ENCODE data around the gene PCNT.

Gene PCNT

DNA sequence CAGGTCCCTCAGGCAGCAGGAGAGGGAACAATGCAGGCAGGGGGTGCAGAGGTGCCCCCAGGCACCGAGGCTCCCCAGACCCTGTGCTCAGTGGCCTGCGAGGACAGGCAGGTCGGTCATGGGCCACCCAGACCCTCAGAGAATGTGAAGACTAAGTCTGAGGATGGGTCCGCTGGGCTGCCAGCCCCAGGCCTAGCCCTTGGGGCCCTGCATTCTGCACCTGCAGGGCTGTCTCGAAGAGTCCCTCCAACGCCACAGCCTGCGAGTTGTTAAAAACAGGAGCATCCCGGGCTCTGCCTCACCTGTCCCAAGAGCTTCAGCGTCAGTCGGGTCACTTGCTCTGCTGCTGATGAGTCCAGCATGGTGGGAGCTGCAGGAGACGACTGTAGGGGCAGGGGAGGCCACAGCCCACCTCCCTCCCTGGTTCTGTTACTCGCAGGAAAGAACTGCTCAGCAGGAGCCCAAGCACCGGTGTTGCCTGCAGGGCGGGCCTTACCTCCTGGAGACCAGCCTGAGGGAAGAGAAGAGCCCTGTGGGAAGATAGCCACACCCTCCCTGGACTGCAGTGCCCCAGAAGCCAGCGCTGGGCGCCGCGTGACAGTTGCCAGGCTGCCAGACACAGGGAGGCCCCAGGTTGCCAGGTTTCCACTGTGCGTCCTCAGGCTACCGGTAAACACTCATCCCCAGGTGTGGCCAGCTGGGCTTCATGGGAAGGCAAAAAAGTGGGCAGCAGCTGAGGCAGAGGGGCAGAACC lies 6.1 kb upstream of the PCNT start:
- Mint-ChIP-seq H3K4me1 (peaks cover 20% of the 10 kb centered on the region), H3K27ac (no peak overlapping the region), H3K4me3 (no peak overlapping the region), H3K27me3 (ENCODE audit: low read depth) (no peaks in the 10 kb centered on the region), H3K36me3 (ENCODE audit: low read depth) (peaks cover 11% of the 10 kb centered on the region), H3K9me3 (no peaks in the 10 kb centered on the region)
- TF ChIP-seq, protein P1, sequence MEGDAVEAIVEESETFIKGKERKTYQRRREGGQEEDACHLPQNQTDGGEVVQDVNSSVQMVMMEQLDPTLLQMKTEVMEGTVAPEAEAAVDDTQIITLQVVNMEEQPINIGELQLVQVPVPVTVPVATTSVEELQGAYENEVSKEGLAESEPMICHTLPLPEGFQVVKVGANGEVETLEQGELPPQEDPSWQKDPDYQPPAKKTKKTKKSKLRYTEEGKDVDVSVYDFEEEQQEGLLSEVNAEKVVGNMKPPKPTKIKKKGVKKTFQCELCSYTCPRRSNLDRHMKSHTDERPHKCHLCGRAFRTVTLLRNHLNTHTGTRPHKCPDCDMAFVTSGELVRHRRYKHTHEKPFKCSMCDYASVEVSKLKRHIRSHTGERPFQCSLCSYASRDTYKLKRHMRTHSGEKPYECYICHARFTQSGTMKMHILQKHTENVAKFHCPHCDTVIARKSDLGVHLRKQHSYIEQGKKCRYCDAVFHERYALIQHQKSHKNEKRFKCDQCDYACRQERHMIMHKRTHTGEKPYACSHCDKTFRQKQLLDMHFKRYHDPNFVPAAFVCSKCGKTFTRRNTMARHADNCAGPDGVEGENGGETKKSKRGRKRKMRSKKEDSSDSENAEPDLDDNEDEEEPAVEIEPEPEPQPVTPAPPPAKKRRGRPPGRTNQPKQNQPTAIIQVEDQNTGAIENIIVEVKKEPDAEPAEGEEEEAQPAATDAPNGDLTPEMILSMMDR (IDR thresholded peaks at IDR 0.05; ENCODE audit: unreplicated experiment in 3 of 3) = no peak

DNA sequence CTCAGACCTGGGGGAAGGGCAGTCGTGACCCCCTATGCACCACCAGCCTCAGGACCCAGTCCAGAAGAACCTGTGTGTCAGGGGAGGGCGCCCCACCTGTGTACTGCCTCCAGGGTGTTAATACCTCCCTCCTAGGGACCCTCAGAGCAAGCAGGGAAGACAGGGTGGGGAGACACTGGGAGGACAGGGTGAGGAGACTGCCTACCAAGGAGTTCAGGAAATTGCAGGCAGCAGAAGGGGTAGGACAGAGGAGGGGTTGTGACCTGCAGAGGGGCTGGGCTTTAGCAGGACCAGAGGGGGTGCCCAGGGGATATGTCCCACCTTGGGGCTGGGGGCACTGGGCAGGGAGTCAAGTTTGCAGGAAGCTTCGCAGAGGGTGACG lies 5.5 kb upstream of the PCNT start:
- H3K27ac Mint-ChIP-seq = no peak overlapping the region
- no peak overlapping the region for H3K4me3 Mint-ChIP-seq
- no peaks in the 10 kb centered on the region for H3K27me3 Mint-ChIP-seq (ENCODE audit: low read depth)
- no peaks in the 10 kb centered on the region for H3K9me3 Mint-ChIP-seq
- H3K36me3 Mint-ChIP-seq (ENCODE audit: low read depth) = peaks cover 9% of the 10 kb centered on the region
- peaks cover 20% of the 10 kb centered on the region for H3K4me1 Mint-ChIP-seq
- TF ChIP-seq, protein P1 (IDR thresholded peaks at IDR 0.05; ENCODE audit: unreplicated experiment in 3 of 3) = no peak

DNA sequence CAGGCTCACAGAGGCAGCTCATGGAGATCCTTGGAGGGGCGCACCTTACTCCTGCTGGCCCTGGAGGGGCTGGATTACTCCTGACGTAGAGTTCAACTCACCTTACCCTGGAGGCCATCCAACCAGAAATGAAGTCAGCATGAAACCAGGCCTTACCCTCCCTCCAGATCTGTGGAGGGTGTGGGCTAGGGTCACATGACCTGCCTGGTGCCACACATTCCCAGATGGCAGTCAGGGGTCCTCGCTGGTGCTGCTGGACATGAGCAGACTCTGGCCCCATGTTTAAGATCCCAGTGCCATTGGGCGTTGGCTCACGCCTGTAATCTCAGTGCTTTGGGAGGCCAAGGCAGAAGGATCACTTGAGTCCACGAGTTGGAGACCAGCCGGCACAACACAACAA lies 4.8 kb upstream of the PCNT start:
- Mint-ChIP-seq H3K9me3 (no peaks in the 10 kb centered on the region), H3K4me3 (no peak overlapping the region), H3K36me3 (ENCODE audit: low read depth) (peaks cover 4% of the 10 kb centered on the region), H3K27me3 (ENCODE audit: low read depth) (no peaks in the 10 kb centered on the region), H3K27ac (no peak overlapping the region), H3K4me1 (peaks cover 20% of the 10 kb centered on the region)
- TF ChIP-seq, protein P1 (IDR thresholded peaks at IDR 0.05; ENCODE audit: unreplicated experiment in 3 of 3) = no peak

DNA sequence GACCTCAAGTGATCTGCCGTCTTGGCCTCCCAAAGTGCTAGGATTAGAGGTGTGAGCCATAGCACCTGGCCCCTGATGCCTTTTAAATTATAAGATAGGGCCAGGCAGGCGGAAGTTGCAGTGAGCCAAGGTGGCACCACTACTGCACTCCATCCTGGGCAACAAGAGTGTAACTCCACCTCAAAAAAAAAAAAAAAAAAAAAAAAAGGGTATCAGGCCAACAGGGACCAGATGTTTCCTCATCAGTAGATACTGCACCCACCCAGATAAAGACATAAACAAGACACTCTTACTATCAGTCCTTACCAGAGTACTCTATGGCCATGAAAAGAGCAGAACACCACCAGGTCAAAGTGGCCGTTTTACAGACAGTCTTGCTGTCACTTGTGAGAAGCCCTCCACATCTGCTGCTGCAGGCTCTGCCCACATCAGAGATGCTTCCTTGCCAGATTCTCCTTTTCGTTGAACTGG lies 3.6 kb upstream of the PCNT start:
- Mint-ChIP-seq H3K4me3 (peak overlapping the region; percentile 44 to 69 (median 46)), H3K9me3 (no peaks in the 10 kb centered on the region), H3K27me3 (ENCODE audit: low read depth) (no peaks in the 10 kb centered on the region), H3K27ac (no peak overlapping the region), H3K36me3 (ENCODE audit: low read depth) (peaks cover 4% of the 10 kb centered on the region), H3K4me1 (peaks cover 22% of the 10 kb centered on the region)
- TF ChIP-seq, protein P1 (IDR thresholded peaks at IDR 0.05; ENCODE audit: unreplicated experiment in 3 of 3) = no peak

DNA sequence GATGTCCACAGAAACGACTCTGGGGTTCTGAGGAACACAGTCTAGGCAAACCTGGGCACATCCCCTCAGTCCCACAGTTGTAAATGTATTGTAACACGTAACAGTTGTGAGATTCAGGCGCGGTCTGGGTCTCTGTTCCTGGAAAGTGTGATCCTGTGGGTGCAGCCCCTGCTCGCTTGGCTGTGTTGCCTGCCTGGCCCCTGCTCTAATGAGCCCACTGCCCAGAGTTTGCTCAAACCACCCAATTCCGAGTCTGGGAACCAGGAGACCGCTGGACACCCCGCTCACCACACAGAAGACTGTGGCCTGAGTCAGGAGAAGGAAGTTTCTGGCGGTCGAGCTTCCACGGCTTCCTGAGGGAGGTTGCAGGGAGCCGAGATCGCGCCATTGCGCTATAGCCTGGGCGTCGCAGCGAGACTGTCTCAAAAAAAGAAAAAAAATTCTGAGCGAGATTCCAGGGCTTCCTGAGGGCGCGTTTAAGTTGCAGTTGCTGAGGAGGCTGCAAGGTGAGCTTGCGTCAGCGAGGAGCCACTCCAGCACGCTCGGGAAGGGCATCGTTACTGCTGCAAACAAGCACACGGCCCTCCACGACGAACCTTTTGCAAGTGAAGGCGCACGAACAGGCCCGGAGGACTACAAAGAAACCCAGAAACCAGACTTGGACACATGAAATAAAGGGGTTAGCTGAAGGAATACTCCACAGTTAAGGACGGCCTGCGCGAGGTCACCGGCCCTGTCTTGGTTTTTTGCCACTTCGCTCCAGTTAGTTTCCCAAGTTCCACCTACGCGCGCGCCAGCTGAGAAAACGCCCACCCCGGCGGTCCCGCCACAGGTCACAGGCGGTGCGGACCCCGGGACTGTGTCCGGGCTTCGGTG lies 1.4 kb upstream of the PCNT start:
- Mint-ChIP-seq H3K27ac (peak overlapping the region; percentile 61 to 92 (median 88)), H3K4me1 (peaks cover 33% of the 10 kb centered on the region), H3K9me3 (no peaks in the 10 kb centered on the region), H3K36me3 (ENCODE audit: low read depth) (peaks cover 14% of the 10 kb centered on the region), H3K4me3 (peak overlapping the region; percentile 93 to 97 (median 97)), H3K27me3 (ENCODE audit: low read depth) (no peaks in the 10 kb centered on the region)
- TF ChIP-seq, protein P1 (IDR thresholded peaks at IDR 0.05; ENCODE audit: unreplicated experiment in 3 of 3) = no peak
